VCaP (cell line): ENCODE results near the gene TBX18.

Experiments
- H3K27ac ChIP-seq: fragments of 450-650 bp; 2 replicates; pipeline ENCODE4 v1.5.1; 2017
- CTCF ChIP-seq: fragments of 450-650 bp; conservative IDR thresholded peaks from 2 replicates; pipeline ENCODE4 v1.5.1; 2017; ENCODE audit warnings: mild to moderate bottlenecking, moderate library complexity

The TBX18 gene

GRCh38 chr6:84688141-84688873 lies 76.1 kb downstream of the TBX18 start:
- no peak for TF ChIP-seq CTCF
- no peak overlapping the region for H3K27ac ChIP-seq

- H3K27ac ChIP-seq = no peak overlapping the region
- no peak for TF ChIP-seq CTCF
Measured at GRCh38 chr6:84687431-84687830, 77.0 kb downstream of the TBX18 start.

GRCh38 chr6:84685983-84686584 lies 78.3 kb downstream of the TBX18 start:
- H3K27ac ChIP-seq = no peak overlapping the region
- peak; percentile 4; the same call in 1 of the 2 replicates for TF ChIP-seq CTCF

- TF ChIP-seq CTCF = no peak
- no peak overlapping the region for H3K27ac ChIP-seq
Measured at GRCh38 chr6:84681693-84682326, 82.6 kb downstream of the TBX18 start.

GRCh38 chr6:84675651-84676050 lies 88.7 kb downstream of the TBX18 start:
- TF ChIP-seq CTCF = no peak
- no peak overlapping the region for H3K27ac ChIP-seq

- TF ChIP-seq CTCF = no peak
- H3K27ac ChIP-seq = no peak overlapping the region
Measured at GRCh38 chr6:84674395-84674794, 90.0 kb downstream of the TBX18 start.

GRCh38 chr6:84671183-84671582 lies 93.2 kb downstream of the TBX18 start:
- no peak for TF ChIP-seq CTCF
- H3K27ac ChIP-seq = no peak overlapping the region
